HepG2 (cell line): ENCODE data around the gene PHF10. TPM values are rescaled to one million over a fixed set of nuclear protein-coding genes. Genes with fewer than 3 reads are reported as not detected.

ENCODE experiments used
- ATAC-seq: fragments of 200-7000 bp; cut with Tn5 transposase; 3 replicates; pipeline ENCODE4 v1.9.1; 2020; ENCODE audit warnings: mild to moderate bottlenecking, moderate library complexity
- BruUV-seq: library from RNA; stranded (reverse); fragments of 400-500 nt; replicated peaks from 2 replicates; lab custom pipeline; 2021; lab: Mats Ljungman, UMichigan
- CTCF ChIA-PET: fragments of 300-600 bp; formaldehyde crosslinking; extraction: SDS; loops from one replicate; lab custom pipeline; 2021; ENCODE audit warnings: low total read pairs, inconsistent platforms, low intra/inter-chr PET ratio; lab: Yijun Ruan, JAX
- POLR2A ChIA-PET: fragments of 350-600 bp; sonication (Branson Sonifier 250); formaldehyde crosslinking; loops from one replicate; lab custom pipeline; 2020; ENCODE audit warnings: antibody characterized with exemption, inconsistent platforms; lab: Yijun Ruan, JAX
- DNase-seq: peaks from one replicate; pipeline ENCODE4 v3.0.0-alpha.2; 2015; ENCODE audit warnings: low spot score
- FAIRE-seq: peaks from 3 replicates; lab custom pipeline; 2011; peaks lifted over from hg19 to GRCh38; lab: Jason Lieb, UNC
- H2AFZ ChIP-seq: one replicate; pipeline ENCODE4 v1.6.1; 2011; ENCODE audit warnings: low read length, inconsistent platforms
- H3K27ac ChIP-seq: fragments of 300-600 bp; 3 replicates; pipeline ENCODE4 v1.8.0; 2011; ENCODE audit warnings: mixed run types, mild to moderate bottlenecking, mixed read lengths, low read length, inconsistent platforms; ENCODE audit not compliant: insufficient read depth; ENCODE audit errors: extremely low read length
- H3K27me3 ChIP-seq, 2 experiments: fragments of 200-600 bp in 1 of 2; 2 replicates in 1 of 2; 3 replicates in 1 of 2; pipeline versions ENCODE4 v1.6.0 to v1.8.0; 2011; ENCODE audit warnings: low read length in 2 of 2, mild to moderate bottlenecking in 2 of 2, moderate library complexity in 2 of 2, inconsistent platforms in 1 of 2; ENCODE audit not compliant: insufficient read depth in 2 of 2, control insufficient read depth in 1 of 2
- H3K36me3 ChIP-seq, 2 experiments: fragments of 200-600 bp in 1 of 2; replicated peaks in 1 of 2; 2 replicates in 1 of 2; 3 replicates in 1 of 2; pipeline versions ENCODE4 v1.5.1 to v1.8.0; 2011; ENCODE audit warnings: low read length in 2 of 2, inconsistent platforms in 1 of 2; ENCODE audit not compliant: insufficient read depth in 2 of 2, control insufficient read depth in 1 of 2
- H3K4me1 ChIP-seq: 2 replicates; pipeline ENCODE4 v1.5.1; 2012; ENCODE audit warnings: low read length, inconsistent platforms; ENCODE audit not compliant: insufficient read depth
- H3K4me2 ChIP-seq: 2 replicates; pipeline ENCODE4 v1.6.0; 2011; ENCODE audit warnings: low read depth, low read length, inconsistent platforms
- H3K4me3 ChIP-seq, 3 experiments: fragments of 200-600 bp in 1 of 3; sonication (generic), shearing (Covaris generic) in 1 of 3; replicated peaks in 1 of 3; 2 replicates each; pipeline ENCODE4 v1.5.1; 2011 to 2016; ENCODE audit warnings: low read length in 3 of 3, inconsistent platforms in 2 of 3, low read depth in 2 of 3, mild to moderate bottlenecking in 2 of 3, control low read depth in 1 of 3, mixed read lengths in 1 of 3; ENCODE audit not compliant: insufficient read depth in 1 of 3
- H3K79me2 ChIP-seq: one replicate; pipeline ENCODE4 v1.6.1; 2011; ENCODE audit warnings: low read length, inconsistent platforms; ENCODE audit not compliant: insufficient read depth
- H3K9ac ChIP-seq: 2 replicates; pipeline ENCODE4 v1.6.0; 2011; ENCODE audit warnings: mild to moderate bottlenecking, low read depth, low read length, inconsistent platforms; ENCODE audit not compliant: insufficient read depth
- H3K9me3 ChIP-seq: 2 replicates; pipeline ENCODE4 v1.5.1; 2012; ENCODE audit warnings: mild to moderate bottlenecking, low read length
- H4K20me1 ChIP-seq: 2 replicates; pipeline ENCODE4 v1.6.0; 2011; ENCODE audit warnings: inconsistent platforms, mild to moderate bottlenecking, low read length, moderate library complexity; ENCODE audit not compliant: insufficient read depth
- ARNT2 ChIP-seq: sonication (generic); formaldehyde crosslinking; IDR thresholded peaks from 2 replicates; pipeline ENCODE4 v1.8.0; 2022; ENCODE audit warnings: mild to moderate bottlenecking, low read depth, missing genetic modification reagents, moderate library complexity
- ATF7-NPFF ChIP-seq: sonication (generic); formaldehyde crosslinking; IDR thresholded peaks from 2 replicates; pipeline ENCODE4 v1.8.1; 2023; ENCODE audit warnings: mild to moderate bottlenecking, low read depth, missing genetic modification reagents, moderate library complexity
- CREB3 ChIP-seq: sonication (generic); formaldehyde crosslinking; IDR thresholded peaks from 2 replicates; pipeline ENCODE4 v1.5.0; 2020; ENCODE audit warnings: missing genetic modification reagents
- MYNN ChIP-seq: sonication (generic); formaldehyde crosslinking; IDR thresholded peaks from 2 replicates; pipeline ENCODE4 v1.4.0; 2020; ENCODE audit warnings: mild to moderate bottlenecking, low read depth, missing genetic modification reagents
- NCOA2 ChIP-seq: sonication (generic); formaldehyde crosslinking; IDR thresholded peaks from 2 replicates; pipeline ENCODE4 v1.8.0; 2022; ENCODE audit warnings: inconsistent platforms
- PAXIP1 ChIP-seq: sonication (generic); formaldehyde crosslinking; conservative IDR thresholded peaks from 2 replicates; pipeline ENCODE4 v1.4.0; 2020; ENCODE audit warnings: mild to moderate bottlenecking, missing genetic modification reagents, moderate library complexity
- PITX1 ChIP-seq: sonication (generic); formaldehyde crosslinking; IDR thresholded peaks from 2 replicates; pipeline ENCODE4 v1.5.1; 2020; ENCODE audit warnings: mild to moderate bottlenecking, missing genetic modification reagents
- SMAD3 ChIP-seq: sonication (generic); formaldehyde crosslinking; IDR thresholded peaks from 2 replicates; pipeline ENCODE4 v1.4.0; 2020; ENCODE audit warnings: missing genetic modification reagents
- STAT5B ChIP-seq: sonication (generic); formaldehyde crosslinking; IDR thresholded peaks from 2 replicates; pipeline ENCODE4 v1.4.0; 2020; ENCODE audit warnings: missing genetic modification reagents
- THAP7 ChIP-seq: sonication (generic); formaldehyde crosslinking; IDR thresholded peaks from 2 replicates; pipeline ENCODE4 v1.8.1; 2023; ENCODE audit warnings: mild to moderate bottlenecking, missing genetic modification reagents
- ZBTB20 ChIP-seq: sonication (generic); formaldehyde crosslinking; IDR thresholded peaks from 2 replicates; pipeline ENCODE4 v1.8.1; 2023; ENCODE audit warnings: missing genetic modification reagents, low read depth, mild to moderate bottlenecking, borderline replicate concordance
- ZBTB3 ChIP-seq: sonication (generic); formaldehyde crosslinking; IDR thresholded peaks from 2 replicates; pipeline ENCODE4 v1.4.0; 2020; ENCODE audit warnings: low read depth, mild to moderate bottlenecking, moderate library complexity, missing genetic modification reagents, borderline replicate concordance
- ZMAT5 ChIP-seq: sonication (generic); formaldehyde crosslinking; IDR thresholded peaks from 2 replicates; pipeline ENCODE4 v1.5.0; 2020; ENCODE audit warnings: mild to moderate bottlenecking, low read depth, missing genetic modification reagents, borderline replicate concordance
- ZNF564 ChIP-seq: sonication (generic); formaldehyde crosslinking; IDR thresholded peaks from 2 replicates; pipeline ENCODE4 v1.8.1; 2023; ENCODE audit warnings: mild to moderate bottlenecking, missing genetic modification reagents
- ZNF580 ChIP-seq: IDR thresholded peaks from 2 replicates; pipeline ENCODE4 v1.6.1; 2016; ENCODE audit warnings: low read depth, borderline replicate concordance
- ZNF766 ChIP-seq: sonication (generic); formaldehyde crosslinking; IDR thresholded peaks from 2 replicates; pipeline ENCODE4 v1.5.0; 2020; ENCODE audit warnings: missing genetic modification reagents, borderline replicate concordance
- ZNF775 ChIP-seq: sonication (generic); formaldehyde crosslinking; IDR thresholded peaks from 2 replicates; pipeline ENCODE4 v1.4.0; 2020; ENCODE audit warnings: missing genetic modification reagents, mild to moderate bottlenecking, moderate library complexity, borderline replicate concordance
- ZNF841 ChIP-seq: sonication (generic); formaldehyde crosslinking; IDR thresholded peaks from 2 replicates; pipeline ENCODE4 v1.8.1; 2023; ENCODE audit warnings: missing genetic modification reagents, borderline replicate concordance
- whole genome bisulfite sequencing: methylation state at CpG from one replicate; pipeline ENCODE4 v1.1.6; 2017; ENCODE audit warnings: low lambda C conversion rate; 5-methylcytosine and 5-hydroxymethylcytosine counted together
- in situ Hi-C: cut with HindIII; loops from 2 replicates; pipeline ENCODE4 v1.10.0; 2017; ENCODE audit warnings: low pct_unique_long_range_greater_than_20kb; ENCODE audit not compliant: extremely low pct_ligation_motif_present
- intact Hi-C: fragments of 100-400 bp; cut with micrococcal nuclease; formaldehyde crosslinking; loops from one replicate; pipeline ENCODE4 v1.10.0; 2022; ENCODE audit not compliant: unreplicated experiment
- polyA plus RNA-seq, 8 experiments: library from polyadenylated mRNA; depleted of rRNA in 3 of 8; stranded (reverse) in 7 of 8; unstranded in 1 of 8; fragments of >200 nt; fragmentation: Illumina TruSeq in 4 of 8; extraction: Trizol in 4 of 8; gene quantifications; 2 replicates each; pipeline versions ENCODE4 v1.2.1 to v1.2.3, GENCODE V29; 2011 to 2016; ENCODE audit warnings: low read depth in 4 of 8, missing spikeins in 1 of 8, mixed read lengths in 1 of 8; ENCODE audit not compliant: insufficient read depth in 1 of 8
- total RNA-seq, 5 experiments: library from RNA; depleted of rRNA; stranded (reverse); fragments of >200 nt; fragmentation: Illumina TruSeq; extraction: Trizol; gene quantifications; 2 replicates each; pipeline ENCODE4 v1.2.3, GENCODE V29; 2016; ENCODE audit warnings: low read depth in 1 of 5

PHF10 gene
- total and polyA plus RNA-seq, 2 of the 13 experiments (the other 11 are each of a cell fraction or from before 2014, with no cell fraction given) = 42.1 to 84.1 TPM

GRCh38 chr6:169726049-169726400 is 1.7 kb upstream of the PHF10 start:
- H3K9ac ChIP-seq = peak overlapping the region; percentile 100; the same call in 1 of the 2 replicates
- no peak for DNase-seq
- H3K4me2 ChIP-seq = peak overlapping the region; percentile 94
- H3K9me3 ChIP-seq = no peaks in the 10 kb centered on the region
- in situ Hi-C loops (no loop called here), intact Hi-C loops (no loop called here)
- H3K4me3 ChIP-seq = peak overlapping the region in 2 of 3 experiments; percentile 75 to 92; a peak in 2 of 6 replicates
- CTCF ChIA-PET = no interaction called here
- WGBS = 92% methylated on average over 1 of the region's 1 CpG
- peak overlapping the region; percentile 100 for H3K27ac ChIP-seq
- H3K4me1 ChIP-seq = peaks cover 40% of the 10 kb centered on the region
- H2AFZ ChIP-seq = no peak overlapping the region
- no peaks in the 10 kb centered on the region; a peak in 1 of 5 replicates for H3K27me3 ChIP-seq
- no peaks in the 10 kb centered on the region for H3K36me3 ChIP-seq
- H4K20me1 ChIP-seq = peaks cover 23% of the 10 kb centered on the region
- POLR2A ChIA-PET = interaction anchor here (1.1 to 5.7 kb wide), 7 partner anchors 11 to 827 kb away, joined by 5 to 92 read pairs (median 41); partner anchors contain the start of genes C6orf120, DYNLT2, ERMARD and PSMB1
- no peak for FAIRE-seq
- no peak for ATAC-seq
- H3K79me2 ChIP-seq = peaks cover 24% of the 10 kb centered on the region
- no TSS peak for BruUV-seq
- peak; percentile 42; the same call in 1 of the 2 replicates for TF ChIP-seq ZBTB20 (CRISPR knock-in tag)
- no peak; the same call in 1 of the 2 replicates for TF ChIP-seq ZNF766 (CRISPR knock-in tag)
- TF ChIP-seq NCOA2 = no peak
- TF ChIP-seq ZNF841 (CRISPR knock-in tag) = 0 out of 2 replicates have a peak, but pooled peaks have one; percentile 10
- TF ChIP-seq PITX1 (CRISPR knock-in tag) = peak; percentile 3; the same call in 1 of the 2 replicates
- TF ChIP-seq STAT5B (CRISPR knock-in tag) = no peak
- no peak for TF ChIP-seq ZMAT5 (CRISPR knock-in tag)
- TF ChIP-seq ZBTB3 (CRISPR knock-in tag) = no peak
- TF ChIP-seq ZNF564 (CRISPR knock-in tag) = 0 out of 2 replicates have a peak, but pooled peaks have one; percentile 7
- no peak for TF ChIP-seq MYNN (CRISPR knock-in tag)
- 0 out of 2 replicates have a peak, but pooled peaks have one; percentile 2 for TF ChIP-seq SMAD3 (CRISPR knock-in tag)
- TF ChIP-seq ARNT2 (CRISPR knock-in tag) = peak; percentile 47; the same call in 1 of the 2 replicates
- TF ChIP-seq CREB3 = no peak
- peak; percentile 21; the same call in 1 of the 2 replicates for TF ChIP-seq PAXIP1 (CRISPR knock-in tag)
- no peak for TF ChIP-seq THAP7
- TF ChIP-seq ZNF580 (CRISPR knock-in tag) = no peak
- 0 out of 2 replicates have a peak, but pooled peaks have one; percentile 35 for TF ChIP-seq ZNF775 (CRISPR knock-in tag)
- no peak for TF ChIP-seq ATF7-NPFF
